HG02642 (cell line): Measurements from ENCODE around the gene ACSF3.
"Not testable (repeated sequence)": the region's sequence is repeated elsewhere in the genome, so short reads cannot be mapped to it uniquely, and the experiment has no call there.

Source experiments
- ATAC-seq: cut with Tn5 transposase; IDR thresholded peaks from one replicate; pipeline ENCODE4 v1.9.1; 2021; ENCODE audit warnings: mild to moderate bottlenecking; ENCODE audit not compliant: unreplicated experiment, poor library complexity

Gene ACSF3

GRCh38 chr16:89071686-89072547 lies 21.7 kb upstream of the ACSF3 start:
- ATAC-seq, result no peak

DNA sequence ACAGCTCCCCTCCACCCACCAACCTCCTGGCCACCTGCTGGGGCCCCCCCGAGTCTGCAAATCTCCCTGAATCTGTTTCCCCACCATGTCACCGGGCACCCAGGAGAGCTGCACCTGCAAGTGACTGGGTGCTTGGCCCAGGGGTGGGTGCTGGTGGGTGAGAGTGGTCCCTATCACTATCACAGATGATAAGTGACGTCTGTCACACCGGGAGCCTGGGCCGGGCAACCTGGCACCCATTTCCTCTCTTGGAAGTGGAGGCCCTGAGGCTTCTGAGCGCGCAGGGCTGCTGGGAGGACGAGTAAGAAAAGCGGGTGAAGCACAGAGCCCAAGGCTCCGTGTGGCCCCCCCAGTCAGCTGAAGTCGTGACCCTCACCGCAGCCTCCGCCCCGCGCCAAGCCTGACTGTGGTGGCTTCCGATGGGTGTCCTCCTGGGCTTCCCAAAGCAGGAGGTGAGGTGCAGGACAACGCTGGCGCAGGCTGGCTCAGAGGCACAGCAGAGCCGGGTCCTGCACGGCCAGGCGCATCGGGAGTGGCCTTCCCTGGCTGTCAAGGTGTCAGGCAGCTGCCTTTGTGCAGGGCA lies 21.0 kb upstream of the ACSF3 start:
- ATAC-seq, result no peak

GRCh38 chr16:89073346-89074071 lies 20.1 kb upstream of the ACSF3 start:
- ATAC-seq, result no peak

DNA sequence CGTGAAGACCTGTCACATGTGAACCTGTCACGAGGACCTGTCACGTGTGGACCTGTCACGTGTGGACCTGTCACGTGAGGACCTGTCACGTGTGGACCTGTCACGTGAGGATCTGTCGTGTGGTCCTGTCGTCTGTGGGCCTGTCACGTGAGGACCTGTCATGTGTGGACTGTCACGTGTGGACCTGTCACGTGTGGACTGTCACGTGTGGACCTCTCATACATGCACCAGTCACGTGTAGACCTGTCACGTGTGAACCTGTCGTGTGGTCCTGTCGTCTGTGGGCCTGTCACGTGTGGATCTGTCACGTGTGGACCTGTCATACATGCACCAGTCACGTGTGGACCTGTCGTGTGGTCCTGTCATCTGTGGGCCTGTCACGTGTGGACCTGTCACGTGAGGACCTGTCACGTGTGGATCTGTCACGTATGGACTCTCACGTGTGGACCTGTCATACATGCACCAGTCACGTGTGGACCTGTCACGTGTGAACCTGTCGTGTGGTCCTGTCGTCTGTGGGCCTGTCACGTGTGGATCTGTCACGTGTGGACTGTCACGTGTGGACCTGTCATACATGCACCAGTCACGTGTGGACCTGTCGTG lies 19.5 kb upstream of the ACSF3 start:
- ATAC-seq, result not testable (repeated sequence)

DNA sequence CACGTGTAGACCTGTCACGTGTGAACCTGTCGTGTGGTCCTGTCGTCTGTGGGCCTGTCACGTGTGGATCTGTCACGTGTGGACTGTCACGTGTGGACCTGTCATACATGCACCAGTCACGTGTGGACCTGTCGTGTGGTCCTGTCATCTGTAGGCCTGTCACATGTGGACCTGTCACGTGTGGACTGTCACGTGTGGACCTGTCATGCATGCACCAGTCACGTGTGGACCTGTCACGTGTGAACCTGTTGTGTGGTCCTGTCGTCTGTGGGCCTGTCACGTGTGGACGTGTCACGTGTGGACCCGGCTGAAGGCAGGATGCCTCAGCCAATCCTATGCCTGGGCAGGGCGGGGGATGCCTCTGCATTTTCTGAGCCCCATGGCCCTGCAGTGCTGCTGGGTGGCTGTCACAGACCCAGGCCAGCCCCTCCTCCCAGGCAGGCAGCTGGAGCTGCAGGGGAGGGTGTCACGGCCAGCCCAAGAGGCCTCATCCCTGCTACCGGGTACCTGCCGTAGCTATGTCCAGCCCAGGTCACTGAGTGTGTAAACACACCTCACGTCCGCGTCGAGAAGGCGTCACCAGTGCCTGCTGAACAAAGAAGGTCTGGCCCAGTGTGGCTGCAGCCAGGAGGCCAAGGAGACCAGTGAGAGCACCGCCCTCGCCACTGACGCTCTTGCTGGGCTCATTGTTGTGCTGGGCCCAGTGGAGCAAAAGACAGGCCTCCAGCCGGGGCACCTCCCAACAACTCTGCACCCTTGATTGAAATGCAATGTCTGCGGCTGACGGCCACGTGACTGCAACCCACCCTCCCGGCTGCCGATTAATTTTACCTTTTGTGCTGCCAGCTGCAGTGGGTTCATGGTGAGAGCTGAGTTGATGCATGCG lies 18.6 kb upstream of the ACSF3 start:
- ATAC-seq, result no peak

DNA sequence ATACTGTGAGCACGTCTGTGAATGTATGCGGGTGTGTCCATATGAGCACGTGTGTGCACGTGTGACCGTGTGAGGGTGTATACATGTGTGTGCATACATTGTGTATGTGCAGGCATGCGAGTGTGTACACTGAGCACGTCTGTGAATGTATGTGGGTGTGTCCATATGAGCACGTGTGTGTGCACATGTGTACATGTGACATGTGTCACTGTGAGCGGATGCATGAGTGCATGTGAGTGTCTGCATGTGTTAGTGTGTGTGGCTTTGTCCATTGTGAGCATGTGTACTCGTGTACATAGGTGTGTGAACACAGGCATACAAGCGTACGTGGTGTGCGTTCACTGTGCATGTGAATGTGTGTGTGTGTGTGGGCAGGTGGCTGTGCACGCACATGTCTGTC lies 17.5 kb upstream of the ACSF3 start:
- ATAC-seq, result no peak

GRCh38 chr16:89077076-89077475 lies 16.6 kb upstream of the ACSF3 start:
- no peak for ATAC-seq

DNA sequence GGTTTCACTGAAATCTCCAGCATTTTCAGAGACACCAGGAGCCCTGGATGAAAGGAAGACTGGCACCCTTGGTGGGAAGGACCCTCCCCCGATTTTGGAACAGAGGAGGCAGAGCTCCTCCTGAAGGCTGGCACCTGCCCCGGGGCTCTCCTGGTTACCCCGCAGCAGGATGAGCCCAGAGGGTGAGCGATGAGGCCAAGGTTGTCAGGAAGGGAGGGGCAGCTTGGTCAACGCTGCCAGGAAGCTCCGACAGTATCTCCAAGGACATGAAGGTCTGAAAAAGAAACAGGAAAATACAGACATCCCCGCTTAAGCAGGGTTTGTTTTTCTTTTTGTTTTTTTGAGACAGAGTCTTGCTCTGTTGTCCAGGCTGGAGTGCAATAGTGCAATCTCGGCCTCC lies 15.5 kb upstream of the ACSF3 start:
- ATAC-seq, result no peak

DNA sequence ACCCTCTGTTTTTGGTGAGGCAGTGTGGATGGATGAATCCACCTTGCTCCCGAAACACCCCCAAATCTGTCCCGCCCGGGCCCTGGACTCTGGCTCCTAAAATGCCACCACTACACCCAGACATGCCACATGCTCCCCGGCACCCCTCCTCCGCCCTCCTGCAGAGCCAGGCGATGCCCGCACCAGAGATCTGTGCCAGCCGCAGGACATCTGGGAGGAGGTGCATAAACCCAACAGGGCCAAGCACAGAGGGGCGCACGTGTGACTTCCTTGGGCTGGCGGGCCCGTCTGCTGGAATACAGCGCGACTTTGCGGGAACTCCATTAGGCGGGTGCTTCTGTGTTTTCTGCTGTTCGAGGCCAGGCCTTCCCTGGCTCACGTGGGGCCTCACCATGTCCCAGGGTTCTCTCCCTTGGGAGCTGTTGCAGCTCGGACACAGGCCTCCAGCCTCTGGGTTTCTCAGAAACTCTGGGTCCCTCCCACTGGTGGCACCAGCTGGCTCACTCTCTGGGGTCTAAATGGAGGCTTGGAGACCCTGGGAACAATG lies 14.1 kb upstream of the ACSF3 start:
- ATAC-seq, result no peak

GRCh38 chr16:89080196-89080853 lies 13.3 kb upstream of the ACSF3 start:
- ATAC-seq, result no peak

DNA sequence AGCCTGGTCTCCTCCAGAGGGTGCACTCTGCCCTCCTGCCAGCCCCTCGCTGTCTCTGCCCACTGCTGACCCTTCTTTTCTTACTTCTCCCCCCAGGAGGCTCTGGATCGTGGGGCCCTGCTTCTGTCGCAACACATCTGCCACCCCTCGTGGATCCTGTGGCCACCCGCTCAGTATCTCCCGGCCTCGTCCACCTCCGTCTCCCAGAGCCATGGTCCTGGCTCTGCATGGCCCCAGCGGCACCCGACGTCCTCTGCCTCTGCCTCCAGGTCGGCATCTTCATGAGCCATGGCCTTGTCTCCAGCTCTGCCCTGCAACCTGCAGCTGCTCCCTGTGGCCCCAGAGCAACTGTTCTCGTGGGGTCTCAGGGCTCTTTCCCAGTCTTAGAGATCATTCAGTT lies 12.1 kb upstream of the ACSF3 start:
- ATAC-seq, result no peak

- ATAC-seq, result no peak
Observed at GRCh38 chr16:89084411-89084810, 9.2 kb upstream of the ACSF3 start.

GRCh38 chr16:89084814-89085612 lies 8.6 kb upstream of the ACSF3 start:
- ATAC-seq, result no peak

DNA sequence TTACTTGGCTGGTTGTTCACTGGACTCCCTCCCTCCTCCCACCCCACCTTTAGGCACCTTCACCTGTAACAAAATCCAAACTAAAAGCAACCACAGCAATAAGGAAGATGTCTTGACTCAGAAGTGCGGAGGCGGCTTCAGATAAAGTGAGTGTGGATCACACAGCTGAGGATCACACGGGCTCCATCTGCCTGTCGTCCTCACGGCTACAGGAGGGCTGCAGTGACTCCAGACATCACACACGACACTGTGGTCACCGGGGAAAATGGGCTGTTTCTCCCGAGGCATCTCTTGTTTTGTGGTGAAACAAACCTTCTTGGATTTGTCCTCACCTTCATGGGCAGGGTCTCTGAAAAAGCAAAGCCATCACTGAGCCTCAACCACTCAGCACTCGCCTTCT lies 7.9 kb upstream of the ACSF3 start:
- no peak for ATAC-seq

GRCh38 chr16:89087922-89088497 lies 5.6 kb upstream of the ACSF3 start:
- ATAC-seq, result no peak

DNA sequence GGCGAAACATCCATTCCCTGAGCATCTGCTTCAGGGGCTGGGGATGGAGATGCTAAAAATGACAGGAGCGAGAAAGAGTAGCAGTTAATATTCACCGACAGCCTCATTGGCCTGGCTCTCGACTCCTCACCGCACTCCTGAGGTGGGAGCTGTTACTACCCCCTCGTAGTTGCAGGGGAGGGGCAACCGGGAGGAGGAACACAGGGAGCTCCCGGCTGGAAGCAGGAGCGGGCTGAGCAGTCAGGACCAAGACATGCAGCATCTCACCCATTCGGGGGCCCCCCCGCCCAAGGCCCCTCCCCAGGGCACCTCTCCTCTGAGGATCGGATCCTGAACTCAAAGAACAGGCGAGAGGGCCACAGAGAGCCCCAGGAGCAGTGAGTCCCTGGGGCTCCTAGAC lies 4.5 kb upstream of the ACSF3 start:
- no peak for ATAC-seq

DNA sequence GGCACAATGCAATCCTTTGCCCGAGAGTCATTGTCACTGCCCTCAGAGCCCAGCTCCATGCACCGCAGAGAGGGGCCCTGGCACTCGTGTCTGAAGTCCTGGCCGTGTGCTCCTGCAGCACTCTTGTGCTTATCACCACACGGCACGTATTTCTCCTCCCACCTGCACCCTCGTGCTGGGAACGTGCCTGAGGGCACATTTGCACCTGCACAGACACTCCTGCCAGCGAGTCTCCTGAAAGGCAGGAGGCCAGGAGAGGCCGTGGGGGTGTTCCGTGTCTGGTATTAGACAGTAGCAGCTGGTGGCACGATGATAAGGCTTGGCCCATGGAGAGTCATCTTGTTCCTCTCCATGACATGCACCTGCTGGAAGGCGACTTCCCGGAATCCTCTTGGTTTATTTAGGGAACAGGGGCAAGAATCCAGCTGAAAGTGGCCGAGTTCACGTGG lies 3.4 kb upstream of the ACSF3 start:
- ATAC-seq, result no peak
